Colonic mucosa (tissue), 4 donors: Measurements from ENCODE around the gene ST8SIA5. TPM values are rescaled to one million over a fixed set of nuclear protein-coding genes. Genes with fewer than 3 reads are reported as not detected.

Experiments used
- DNase-seq: peaks from one replicate; pipeline ENCODE4 v3.0.0-alpha.2; 2020
- H3K27ac ChIP-seq: fragments of 200-600 bp; one replicate; pipeline ENCODE4 v1.8.0; 2021
- H3K27me3 ChIP-seq: fragments of 200-600 bp; one replicate; pipeline ENCODE4 v1.8.0; 2021
- H3K36me3 ChIP-seq: fragments of 200-600 bp; one replicate; pipeline ENCODE4 v1.8.0; 2021
- H3K4me1 ChIP-seq: fragments of 200-600 bp; one replicate; pipeline ENCODE4 v1.8.0; 2021; ENCODE audit warnings: mild to moderate bottlenecking
- H3K4me3 ChIP-seq: fragments of 200-600 bp; one replicate; pipeline ENCODE4 v1.8.0; 2021
- H3K9ac ChIP-seq, 2 donors: one replicate each; pipeline ENCODE4 v1.7.0; 2013; ENCODE audit warnings: control low read depth in 2 of 2, low read depth in 2 of 2, low read length in 2 of 2
- H3K9me3 ChIP-seq: fragments of 200-600 bp; one replicate; pipeline ENCODE4 v1.8.0; 2021
- CTCF ChIP-seq: fragments of 200-600 bp; IDR thresholded peaks from one replicate; pipeline ENCODE4 v1.8.0; 2022; ENCODE audit warnings: antibody characterized with exemption, mild to moderate bottlenecking
- intact Hi-C: fragments of 100-400 bp; cut with DNase I; formaldehyde crosslinking; loops from one replicate; pipeline ENCODE4 v1.14.1; 2022
- total RNA-seq, 2 donors: library from RNA; stranded (reverse); fragmentation: NEBNext Ultra II Directional in 1 of 2; extraction: Animal tissue kit (Norgen Biotek cat#: 25700) in 1 of 2; gene quantifications; one replicate each; pipeline ENCODE4 v1.2.1, GENCODE V29; 2021
- donor health status: healthy.
- donor health status: DM: no; HTN: no; CAD: no.
- donor health status: DM: no; HTN: no; CAD: no.

ST8SIA5 gene
- total RNA-seq, 2 donors from 2014 or later: 0.32 to 0.37 TPM

DNA sequence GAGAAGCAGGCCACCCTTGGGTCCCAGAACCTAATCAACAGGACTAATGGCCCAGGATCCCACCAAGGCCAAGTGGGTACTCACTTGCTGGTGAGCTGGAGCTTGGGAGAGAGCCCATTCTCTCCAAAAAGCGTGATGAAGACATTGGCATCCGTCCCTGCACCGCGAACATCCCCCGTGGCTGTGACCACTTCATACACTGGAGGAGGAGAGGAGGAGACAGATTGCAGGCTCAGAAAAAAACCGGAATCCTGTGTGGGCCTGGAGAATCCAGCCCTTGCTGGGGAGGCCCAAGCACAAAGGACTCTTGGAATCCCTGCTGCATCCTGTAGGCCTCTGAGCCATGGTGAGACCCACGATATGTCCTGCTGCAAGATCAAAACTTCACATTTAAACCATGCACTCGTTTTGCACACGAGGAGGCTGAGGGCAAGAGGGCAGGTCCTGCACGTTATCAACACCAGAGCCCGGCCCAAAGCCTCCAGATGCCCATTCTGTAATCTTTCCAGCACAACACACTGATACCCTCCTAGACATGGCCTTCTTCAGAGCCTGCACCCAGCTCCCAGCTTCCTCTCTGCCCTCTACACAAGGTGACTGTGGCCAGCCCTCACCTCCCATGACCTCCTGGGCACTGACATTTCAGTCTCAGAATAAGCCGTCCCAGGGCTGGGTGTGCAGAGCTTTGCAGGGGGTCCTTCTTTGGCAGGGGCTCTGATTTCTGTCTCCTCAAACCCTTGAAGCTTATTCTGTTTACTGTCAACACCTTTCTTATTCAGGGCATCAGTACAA lies 107.6 kb downstream of the ST8SIA5 start:
- H3K4me3 ChIP-seq: no peak overlapping the region
- H3K27me3 ChIP-seq: no peaks in the 10 kb centered on the region
- H3K27ac ChIP-seq: no peak overlapping the region
- no peak overlapping the region for H3K9ac ChIP-seq
- DNase-seq: no peak
- no peak for TF ChIP-seq CTCF
- no peaks in the 10 kb centered on the region for H3K36me3 ChIP-seq
- intact Hi-C loops: no loop called here
- H3K9me3 ChIP-seq: no peaks in the 10 kb centered on the region
- no peaks in the 10 kb centered on the region for H3K4me1 ChIP-seq

DNA sequence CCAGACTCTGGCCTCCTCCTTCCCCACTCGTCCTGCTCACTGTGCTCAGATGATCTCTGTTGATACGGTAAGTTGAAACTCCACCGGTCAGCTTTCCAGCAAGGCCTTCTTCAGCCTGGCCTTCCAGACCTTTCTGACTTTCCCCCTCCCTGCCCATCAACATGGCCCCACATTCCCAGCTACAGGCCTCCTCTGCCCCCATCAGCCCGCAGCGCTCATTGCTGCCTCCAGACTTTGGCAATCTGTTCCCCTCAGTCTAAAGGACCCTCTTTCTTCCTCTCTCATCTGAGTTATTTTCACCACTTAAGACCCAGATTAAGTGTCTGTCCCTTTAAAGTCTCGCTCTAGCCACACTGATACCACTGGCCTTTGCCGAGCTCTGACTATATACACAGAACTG lies 110.4 kb downstream of the ST8SIA5 start:
- Histone ChIP-seq H3K4me1 (no peaks in the 10 kb centered on the region), H3K27me3 (no peaks in the 10 kb centered on the region), H3K9me3 (no peaks in the 10 kb centered on the region), H3K27ac (no peak overlapping the region), H3K4me3 (no peak overlapping the region), H3K36me3 (no peaks in the 10 kb centered on the region), H3K9ac (no peak overlapping the region)
- no peak for DNase-seq
- TF ChIP-seq CTCF: no peak
- intact Hi-C loops: no loop called here

DNA sequence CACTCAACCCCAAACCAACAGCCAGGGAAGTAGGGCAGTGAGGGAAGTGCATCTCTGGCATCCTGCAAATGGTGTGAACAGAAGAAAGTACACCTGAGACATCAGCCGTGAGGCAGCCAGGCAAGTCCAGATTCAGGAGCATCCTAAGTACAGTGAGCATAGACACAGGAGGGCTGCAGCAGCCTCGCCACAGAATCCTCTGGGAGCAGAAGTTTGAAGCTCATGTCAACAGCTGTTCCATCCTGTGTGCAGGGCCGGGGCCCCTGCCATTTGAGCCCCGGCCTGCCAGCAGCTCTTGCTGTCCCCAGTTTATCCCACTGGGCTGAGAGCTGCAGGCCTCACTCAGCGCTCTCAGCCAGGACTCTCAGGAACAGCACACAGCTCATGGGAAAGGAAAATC lies 114.3 kb downstream of the ST8SIA5 start:
- Histone ChIP-seq H3K27ac (no peak overlapping the region), H3K9ac (no peak overlapping the region), H3K36me3 (no peaks in the 10 kb centered on the region), H3K9me3 (no peaks in the 10 kb centered on the region), H3K27me3 (no peaks in the 10 kb centered on the region), H3K4me3 (no peak overlapping the region), H3K4me1 (no peaks in the 10 kb centered on the region)
- no peak for DNase-seq
- no peak for TF ChIP-seq CTCF
- intact Hi-C loops: no loop called here

DNA sequence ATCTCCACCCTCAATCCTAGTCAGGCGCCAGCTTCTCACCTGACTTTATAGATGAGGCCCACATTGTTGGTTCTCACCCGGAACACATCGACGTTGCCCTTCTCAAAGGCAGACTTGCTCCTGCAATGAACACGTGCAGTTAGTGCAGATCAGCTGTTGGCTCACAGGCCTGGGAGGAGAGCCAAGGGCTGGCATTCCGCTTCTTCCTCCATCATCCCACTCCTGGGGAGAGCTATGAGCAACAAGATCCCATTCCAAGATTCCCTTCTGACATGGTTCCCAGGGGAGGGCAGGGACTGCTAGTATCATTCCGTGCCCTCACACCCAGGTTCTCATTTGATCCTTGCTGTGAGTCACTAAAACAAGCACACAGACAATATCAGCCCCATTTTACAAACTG lies 114.9 kb downstream of the ST8SIA5 start:
- no peak for TF ChIP-seq CTCF
- no peaks in the 10 kb centered on the region for H3K4me1 ChIP-seq
- no peak overlapping the region for H3K27ac ChIP-seq
- no peak for DNase-seq
- H3K27me3 ChIP-seq: no peaks in the 10 kb centered on the region
- H3K4me3 ChIP-seq: no peak overlapping the region
- no peak overlapping the region for H3K9ac ChIP-seq
- H3K36me3 ChIP-seq: no peaks in the 10 kb centered on the region
- intact Hi-C loops: no loop called here
- H3K9me3 ChIP-seq: no peaks in the 10 kb centered on the region

DNA sequence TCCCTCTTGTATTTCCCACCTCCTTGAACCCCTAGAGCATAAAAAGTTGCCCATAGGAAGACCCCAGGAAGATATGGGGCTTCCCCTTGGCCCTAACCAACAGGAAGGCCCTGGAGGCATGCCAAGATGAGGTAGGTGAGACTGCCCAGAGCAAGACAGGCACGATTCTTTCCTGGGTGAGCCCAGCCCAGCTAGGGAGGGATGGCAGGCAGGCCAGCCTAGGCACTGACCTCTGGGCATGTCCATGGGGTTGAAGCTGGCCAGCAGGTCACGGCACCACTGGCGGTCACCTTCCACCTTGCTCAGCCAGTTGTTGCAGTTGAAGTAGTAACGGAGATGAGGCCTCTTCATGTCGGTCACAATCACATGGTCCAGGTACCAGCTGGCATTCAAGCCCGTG lies 117.5 kb downstream of the ST8SIA5 start:
- H3K4me3 ChIP-seq: no peak overlapping the region
- no peaks in the 10 kb centered on the region for H3K36me3 ChIP-seq
- intact Hi-C loops: no loop called here
- H3K9ac ChIP-seq: no peak overlapping the region
- H3K27ac ChIP-seq: no peak overlapping the region
- H3K4me1 ChIP-seq: no peaks in the 10 kb centered on the region
- no peaks in the 10 kb centered on the region for H3K9me3 ChIP-seq
- H3K27me3 ChIP-seq: no peaks in the 10 kb centered on the region
- no peak for TF ChIP-seq CTCF
- DNase-seq: no peak
